NCI-H146 treated with DMSO at 0.1 percent for 48 hours (cell line): ENCODE results near the gene SLC35D2.
A peak's percentile ranks its signal among the peaks of the same experiment; 100 is the strongest.
"Not testable (repeated sequence)": the region's sequence is repeated elsewhere in the genome, so short reads cannot be mapped to it uniquely, and the experiment has no call there.

Experiments used
- DNase-seq: peaks from one replicate; lab custom pipeline; 2025; ENCODE audit not compliant: unreplicated experiment; lab: John Stamatoyannopoulos, UW

Gene SLC35D2

DNA sequence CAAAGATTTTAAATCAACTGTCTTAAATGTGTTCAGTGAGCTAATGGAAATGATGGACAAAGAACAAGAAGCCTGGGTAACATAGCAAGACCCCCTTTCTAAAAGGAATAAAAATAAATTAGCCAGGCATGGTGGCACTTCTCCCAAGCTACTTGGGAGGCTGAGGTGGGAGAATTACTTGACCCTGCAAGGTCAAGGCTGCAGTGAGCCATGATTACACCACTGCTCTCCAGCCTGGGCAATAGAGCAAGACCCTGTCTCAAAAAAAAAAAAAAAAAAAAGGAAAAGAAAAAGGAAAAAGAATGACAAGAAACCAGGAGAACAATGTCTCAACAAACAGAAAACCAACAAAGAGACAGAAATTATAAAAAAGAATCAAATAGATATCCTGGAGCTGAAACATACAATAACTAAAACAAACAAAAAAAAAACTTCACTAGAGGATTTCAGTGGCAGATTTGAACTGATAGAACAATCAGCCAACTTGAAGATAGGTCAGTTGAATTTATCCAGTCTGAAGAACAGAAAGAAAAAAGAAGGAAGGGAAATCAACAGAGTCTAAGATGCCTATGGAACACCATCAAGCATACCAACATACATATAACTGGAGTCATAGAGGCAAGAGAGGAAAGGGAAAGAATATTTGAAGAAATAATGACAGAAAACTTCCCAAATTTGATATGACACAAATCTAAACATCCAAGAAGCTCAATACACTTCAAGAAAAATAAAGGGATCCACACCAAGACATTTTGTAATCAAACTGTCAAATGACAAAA lies 16.8 kb upstream of the SLC35D2 start:
- DNase-seq, result no peak

DNA sequence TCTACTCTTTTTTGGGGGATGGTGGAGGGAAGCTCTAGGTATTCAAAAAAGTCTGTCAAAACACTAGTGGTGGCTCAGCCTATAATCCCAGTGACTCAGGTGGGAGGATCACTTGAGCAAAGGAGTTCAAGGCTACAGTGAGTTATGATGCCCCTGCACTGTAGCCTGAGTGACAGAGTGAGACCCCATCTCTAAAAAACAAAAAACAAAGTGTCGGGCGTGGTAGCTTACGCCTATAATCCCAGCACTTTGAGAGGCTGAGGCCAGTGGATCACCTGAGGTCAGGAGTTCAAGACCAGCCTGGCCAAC lies 15.8 kb upstream of the SLC35D2 start:
- DNase-seq, result no peak

DNA sequence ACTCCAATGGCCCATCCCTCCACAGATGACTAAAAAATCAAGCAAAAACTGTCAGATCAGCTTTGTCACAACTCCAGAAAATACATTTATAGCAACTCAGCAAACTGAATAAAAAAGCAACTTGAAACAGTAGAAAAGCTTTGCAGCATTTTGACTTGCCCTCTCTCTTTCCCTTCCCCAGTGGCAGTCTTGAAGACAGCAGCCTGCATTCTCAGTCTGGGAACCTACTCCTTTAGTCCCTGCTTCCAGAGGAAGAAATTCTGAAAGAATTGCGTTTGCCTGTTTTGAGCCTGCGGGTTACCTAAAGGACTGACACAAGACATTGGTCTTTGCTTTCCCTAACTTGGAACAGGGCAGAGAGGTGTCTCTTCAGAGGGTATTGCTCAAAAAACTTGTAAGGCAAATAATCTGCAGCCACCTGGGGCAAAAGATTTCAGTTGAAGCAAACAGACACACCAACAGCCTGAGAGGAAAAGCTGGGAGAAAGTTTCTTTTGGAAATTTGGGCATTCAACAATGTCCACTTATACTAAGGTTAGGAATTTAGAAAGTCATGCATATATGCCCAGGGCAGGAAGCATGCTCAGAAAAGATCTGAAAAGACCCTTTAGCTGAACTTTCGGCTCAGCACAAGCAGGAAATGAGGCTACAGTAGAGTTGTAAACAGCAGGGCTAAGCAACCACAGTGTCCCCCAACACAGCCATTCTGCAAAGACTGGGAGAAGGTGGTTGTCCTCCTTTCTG lies 15.2 kb upstream of the SLC35D2 start:
- DNase-seq, result no peak

DNA sequence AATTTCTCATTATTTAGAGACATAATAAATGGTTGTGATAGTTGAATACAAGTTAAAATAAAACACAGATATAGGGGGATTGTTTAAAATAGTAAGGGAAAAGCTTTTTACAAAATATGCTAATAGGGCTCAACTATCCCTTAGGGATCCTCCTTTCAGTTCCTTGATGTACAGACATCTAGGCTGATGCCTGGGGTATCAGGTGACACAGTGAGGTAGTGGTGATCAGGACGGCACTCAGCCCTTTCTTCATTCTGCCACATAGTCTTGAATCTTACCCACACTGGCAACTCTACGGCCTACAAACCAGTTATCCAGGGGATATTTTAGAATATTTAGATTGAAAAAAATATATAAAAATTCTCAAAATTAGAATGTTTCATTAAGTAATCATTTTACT lies 12.5 kb upstream of the SLC35D2 start:
- DNase-seq, result no peak

DNA sequence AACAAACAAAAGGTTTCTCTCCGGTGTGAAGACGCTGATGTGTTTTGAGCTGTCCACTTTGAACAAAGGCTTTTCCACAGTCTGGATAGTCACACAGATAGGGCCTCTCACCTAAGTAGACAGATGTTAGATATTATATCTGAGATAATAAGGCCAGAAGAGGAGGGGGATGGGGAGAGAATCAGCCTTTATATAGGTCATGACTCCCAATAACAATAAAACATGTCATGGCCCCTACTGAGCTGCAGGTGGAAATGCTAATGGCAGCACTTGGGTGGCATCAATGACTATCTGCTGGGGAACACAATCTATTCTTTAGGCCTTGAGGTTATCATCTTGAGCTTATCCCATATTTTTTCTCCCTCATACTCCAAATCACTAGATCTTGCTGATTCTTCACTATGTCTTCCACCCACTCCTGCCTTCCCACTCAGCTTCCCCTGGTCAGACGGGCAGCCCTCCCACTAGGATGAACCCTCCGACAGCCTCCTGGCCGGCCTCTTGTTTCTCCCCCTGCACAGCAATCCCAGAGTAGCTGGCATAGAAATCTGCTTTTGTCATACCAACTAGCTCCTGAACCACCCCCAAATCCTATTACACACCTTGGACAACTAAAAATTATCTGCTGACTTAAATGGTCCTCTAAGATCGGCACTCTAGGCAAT lies 11.5 kb upstream of the SLC35D2 start:
- peak; percentile 42 for DNase-seq

DNA sequence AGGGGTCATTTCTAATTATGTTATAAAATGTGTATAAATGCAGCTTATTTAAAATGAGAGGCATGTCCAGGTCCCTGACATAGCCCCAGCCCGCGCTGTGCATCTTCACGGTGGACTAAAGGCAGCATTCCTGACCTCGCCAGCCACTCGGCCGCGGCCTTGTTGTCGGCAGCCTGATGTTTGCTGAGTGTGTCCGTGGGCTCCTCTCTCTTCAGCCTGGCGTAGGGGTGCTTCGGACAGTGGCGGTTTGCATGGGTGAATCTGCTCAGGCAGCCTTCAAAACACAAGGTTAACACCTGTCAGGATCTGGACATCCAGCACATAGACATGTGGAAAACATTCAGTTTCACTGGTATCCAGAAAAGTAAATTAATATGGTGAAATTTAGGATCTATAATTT lies 8.8 kb upstream of the SLC35D2 start:
- DNase-seq, result no peak

DNA sequence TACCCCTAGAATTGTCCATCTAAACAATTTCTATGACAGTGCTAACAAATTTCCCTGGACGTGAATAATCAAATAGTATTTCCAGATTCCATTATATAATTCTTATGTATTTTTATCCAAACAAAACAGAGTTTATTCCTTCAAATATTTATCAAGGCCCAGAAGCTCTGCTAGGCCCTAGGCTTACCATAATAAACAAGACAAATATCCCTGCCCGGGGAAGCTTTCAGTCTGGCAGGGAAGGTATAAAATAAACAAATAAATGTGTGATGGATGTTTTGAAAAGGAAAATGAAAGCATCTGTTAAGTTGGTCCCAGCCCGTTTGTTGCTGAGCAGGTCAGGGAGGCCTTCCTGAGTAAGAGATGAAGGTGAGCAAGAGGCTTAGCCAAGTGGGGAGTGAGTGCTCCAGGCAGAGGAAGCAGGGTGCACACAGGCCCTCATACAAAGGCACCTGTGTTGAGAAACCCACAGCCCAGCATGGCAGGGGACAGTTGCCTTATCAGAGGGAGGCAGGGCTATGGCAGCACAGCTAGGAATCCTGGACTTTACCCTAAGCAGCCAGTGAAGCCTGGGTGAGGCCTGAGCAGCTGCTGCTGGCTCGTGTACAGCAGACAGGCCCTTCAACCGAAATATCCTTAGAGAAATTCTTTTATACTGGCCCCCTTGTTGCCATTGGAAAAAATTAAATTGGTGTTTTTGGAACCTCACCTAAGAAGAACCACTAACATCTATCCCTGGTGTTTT lies 7.7 kb upstream of the SLC35D2 start:
- DNase-seq, result no peak

DNA sequence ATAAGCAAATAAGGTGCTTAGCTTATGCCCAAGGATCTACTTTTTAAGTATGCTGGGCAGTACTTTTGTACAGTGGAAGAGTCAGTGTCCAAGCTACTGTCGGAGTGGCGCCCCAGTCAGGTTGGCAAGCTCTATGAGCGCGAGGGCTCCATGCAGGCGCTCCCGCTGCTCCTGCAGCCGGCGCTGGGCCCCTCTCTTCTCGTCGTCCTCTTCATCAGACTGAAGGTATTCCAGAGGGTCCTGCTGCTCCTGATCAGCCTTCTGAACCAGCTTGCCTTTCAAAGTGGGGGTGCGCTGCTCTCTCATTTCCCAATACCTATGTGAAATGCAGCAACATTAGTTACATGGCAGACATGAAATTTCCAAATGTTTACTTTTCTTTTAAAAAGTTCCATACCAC lies 4.6 kb upstream of the SLC35D2 start:
- DNase-seq, result no peak

DNA sequence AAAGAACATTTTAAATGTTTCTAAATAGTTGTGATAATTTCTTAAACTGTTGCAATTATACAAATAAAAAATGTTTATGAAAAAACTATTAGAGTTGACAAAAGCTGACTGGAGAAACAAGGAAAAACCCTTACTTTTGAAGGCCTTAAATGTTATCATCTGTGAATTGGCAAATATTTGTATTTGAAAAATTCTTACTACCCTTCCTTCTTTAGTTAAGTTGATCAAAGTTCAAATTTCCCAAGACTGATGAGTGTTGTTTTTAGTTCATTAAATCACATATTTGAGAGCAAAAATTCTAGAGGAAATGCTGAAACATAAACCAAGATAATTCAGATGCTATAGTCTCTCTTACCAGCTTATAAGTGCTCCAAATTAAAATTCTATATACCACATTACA lies 2.6 kb upstream of the SLC35D2 start:
- no peak for DNase-seq

DNA sequence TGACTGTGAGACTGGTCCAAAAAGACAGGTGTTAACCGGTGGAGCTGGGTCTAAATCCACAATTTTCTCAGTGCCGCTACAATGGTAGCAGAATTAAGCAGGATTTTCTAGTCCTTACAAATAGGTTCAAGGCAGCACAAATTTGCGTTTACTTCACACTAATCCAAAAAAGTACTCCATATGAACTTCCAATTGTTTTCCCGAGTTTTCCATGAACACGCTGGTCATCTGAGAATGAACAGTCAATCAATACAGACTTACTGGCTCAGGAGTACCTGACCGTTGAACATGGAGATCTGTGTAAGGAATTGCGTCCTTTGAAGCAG lies 709 bp downstream of the SLC35D2 start:
- no peak for DNase-seq

DNA sequence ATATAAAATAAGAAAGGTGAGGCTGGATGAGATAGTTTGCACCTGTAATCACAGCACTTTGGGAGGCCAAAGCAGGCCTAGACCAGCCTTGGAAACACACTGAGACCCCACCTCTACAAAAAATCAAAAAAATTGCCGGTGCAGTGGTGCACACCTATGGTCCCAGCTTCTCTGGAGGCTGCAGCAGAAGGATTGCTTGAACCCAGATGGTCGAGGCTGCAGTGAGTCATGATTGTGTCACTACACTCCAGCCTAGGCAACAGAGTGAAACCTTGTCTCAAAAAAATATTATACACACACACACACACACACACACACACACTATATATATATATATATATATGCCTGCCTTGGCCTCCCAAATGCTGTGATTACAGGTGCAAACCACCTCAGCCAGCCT lies 1.3 kb downstream of the SLC35D2 start:
- no peak for DNase-seq

DNA sequence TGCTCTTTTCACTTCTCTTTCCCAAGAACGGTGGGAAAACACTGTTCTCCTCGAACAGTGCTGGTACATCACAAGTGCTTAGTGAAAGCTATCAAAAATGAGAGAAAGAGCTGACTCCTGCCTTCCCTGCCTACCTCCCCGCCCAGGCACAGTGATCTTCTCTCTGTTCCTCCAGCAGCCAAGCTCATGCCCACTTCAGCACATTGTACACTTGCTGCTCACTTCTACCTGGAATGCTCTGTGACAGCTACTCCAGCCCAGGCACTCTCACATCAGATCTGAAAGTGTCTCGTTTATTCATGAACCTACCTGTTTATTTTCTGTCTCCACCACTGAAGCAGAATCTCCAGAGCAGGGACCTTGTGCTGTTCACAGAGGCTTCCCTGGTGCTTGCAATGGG lies 1.8 kb downstream of the SLC35D2 start:
- no peak for DNase-seq

DNA sequence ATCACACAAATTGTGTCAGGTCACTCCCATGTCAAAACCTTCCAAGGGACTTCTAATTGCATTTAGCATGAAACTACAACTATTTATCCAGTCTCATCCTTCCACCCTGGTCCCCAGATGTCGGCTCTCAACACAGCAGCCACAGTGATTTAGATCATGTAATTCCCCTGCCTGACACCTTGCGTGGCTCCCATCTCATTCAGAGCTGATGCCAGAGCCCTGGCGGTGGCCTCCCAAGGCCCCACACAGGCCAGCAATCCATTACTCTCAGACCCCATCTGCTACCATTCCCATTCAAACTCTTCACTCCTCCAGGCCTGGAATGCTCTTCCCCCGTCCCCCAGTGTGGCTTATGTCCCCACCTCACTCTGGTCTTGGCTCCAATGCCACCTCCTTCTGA lies 2.4 kb downstream of the SLC35D2 start:
- DNase-seq, result no peak

DNA sequence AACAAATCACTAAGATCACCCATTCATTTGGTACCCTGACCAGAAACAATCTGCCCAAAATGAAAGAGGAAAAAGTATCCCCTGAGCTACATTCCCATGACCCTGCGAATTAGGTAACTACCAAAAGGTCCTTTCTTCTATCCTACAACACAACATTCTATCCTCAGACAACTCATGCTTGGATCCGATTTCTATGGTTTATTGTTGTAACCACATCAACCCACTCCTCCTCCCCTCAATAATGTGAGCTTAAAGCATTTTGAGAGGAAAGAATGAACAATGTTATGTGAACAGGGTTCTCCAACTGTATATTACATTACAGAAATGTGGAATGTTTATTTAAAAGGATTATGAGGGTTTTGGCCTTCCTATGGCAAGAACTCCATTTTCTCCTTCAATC lies 4.0 kb downstream of the SLC35D2 start:
- DNase-seq, result no peak

DNA sequence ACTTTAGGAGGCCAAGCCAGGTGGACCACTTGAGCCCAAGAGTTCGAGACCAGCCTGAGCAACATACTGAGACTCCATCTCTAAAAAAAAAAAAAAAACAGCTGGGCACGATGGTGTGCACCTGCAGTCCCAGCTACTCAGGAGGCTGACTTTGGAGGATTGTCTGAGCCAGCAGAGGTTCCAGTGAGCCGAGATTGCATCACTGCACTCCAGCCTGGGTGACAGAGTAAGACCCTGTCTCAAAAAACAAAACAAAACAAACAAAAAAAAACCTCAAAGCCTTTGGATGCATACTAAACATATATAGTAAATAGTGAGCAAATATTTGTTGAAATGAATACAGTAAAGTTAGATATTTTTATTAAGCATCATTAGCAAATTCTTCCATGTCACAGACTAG lies 5.3 kb downstream of the SLC35D2 start:
- DNase-seq, result no peak

DNA sequence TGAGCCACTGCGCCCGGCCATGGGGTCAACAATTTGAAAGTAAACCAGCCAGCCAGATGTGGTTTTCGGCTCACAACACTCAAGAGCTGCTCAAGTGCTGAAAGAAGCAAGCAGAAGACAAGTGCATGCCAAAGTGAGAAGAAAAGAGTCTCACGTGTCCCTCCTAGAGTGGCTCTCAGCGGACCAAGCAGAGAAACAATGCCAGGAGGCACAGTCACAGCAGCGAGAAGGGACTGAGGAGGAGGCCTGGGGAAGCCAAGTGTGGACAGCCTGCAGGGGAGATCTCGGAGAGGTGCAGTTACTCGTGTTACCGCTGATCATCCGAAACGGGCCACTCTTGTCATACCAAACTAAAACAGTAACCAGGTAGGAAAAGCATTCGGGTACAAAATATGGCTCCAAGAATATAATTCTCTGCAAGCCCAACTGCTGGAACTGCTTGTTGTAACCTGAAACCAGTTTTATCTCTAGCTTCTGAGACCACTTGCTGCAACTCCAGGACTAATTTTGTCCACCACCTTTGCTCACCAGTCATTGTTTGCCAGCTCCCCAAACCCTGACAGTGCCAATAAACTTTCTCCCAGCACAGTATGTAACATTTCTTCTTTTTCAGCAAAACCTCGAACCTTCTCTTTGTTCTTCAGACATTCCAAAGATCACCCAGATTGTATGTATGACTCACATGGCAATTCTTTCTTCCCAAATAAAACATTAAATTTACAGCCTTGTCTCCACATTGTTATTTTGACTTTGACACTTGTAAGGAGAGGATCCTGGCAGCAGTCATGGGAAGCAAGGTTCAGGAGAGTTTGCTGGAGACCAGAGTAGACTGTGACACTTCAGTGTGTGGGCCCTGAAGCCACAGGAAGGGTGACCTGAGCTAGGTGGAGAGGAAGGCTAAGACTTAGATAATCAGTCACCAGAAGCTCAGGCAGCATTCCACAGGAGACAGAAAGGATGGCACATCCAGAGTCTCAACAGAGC lies 6.3 kb downstream of the SLC35D2 start:
- no peak for DNase-seq

DNA sequence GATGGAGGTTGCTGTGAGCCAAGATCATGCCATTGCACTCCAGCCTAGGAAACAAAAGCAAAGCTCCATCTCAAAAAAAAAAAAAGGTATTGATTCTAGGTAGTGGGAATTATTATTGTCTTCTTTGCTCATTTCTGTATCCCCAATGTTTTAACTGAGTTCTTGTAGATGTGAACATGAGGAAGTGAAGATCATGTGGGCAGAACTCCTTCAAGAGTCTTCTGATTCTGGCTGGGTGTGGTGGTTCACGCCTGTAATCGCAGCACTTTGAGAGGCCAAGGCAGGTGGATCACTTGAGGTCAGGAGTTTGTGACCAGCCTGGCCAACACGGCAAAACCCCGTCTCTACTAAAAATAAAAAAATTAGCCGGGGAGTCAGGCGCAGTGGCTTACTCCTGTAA lies 8.0 kb downstream of the SLC35D2 start:
- not testable (repeated sequence) for DNase-seq

DNA sequence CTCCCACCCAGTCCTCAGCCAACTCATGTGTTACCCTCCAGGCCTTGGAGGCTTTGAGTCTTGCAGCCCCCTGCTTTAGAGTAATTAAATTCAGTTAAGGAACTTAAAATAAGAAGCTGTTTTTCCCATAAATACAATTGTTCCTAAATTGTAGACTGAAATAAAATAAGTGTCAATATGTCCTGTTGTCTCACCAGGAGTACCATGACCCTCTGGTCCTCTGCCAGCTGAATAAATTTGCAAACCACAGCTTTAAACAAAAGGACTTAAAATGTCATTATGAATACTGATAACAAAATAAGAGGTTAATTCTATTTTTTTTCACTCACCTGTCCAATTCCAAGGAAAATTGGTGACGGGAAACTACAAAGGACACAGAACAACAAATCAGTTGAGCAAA lies 15.6 kb downstream of the SLC35D2 start:
- no peak for DNase-seq

DNA sequence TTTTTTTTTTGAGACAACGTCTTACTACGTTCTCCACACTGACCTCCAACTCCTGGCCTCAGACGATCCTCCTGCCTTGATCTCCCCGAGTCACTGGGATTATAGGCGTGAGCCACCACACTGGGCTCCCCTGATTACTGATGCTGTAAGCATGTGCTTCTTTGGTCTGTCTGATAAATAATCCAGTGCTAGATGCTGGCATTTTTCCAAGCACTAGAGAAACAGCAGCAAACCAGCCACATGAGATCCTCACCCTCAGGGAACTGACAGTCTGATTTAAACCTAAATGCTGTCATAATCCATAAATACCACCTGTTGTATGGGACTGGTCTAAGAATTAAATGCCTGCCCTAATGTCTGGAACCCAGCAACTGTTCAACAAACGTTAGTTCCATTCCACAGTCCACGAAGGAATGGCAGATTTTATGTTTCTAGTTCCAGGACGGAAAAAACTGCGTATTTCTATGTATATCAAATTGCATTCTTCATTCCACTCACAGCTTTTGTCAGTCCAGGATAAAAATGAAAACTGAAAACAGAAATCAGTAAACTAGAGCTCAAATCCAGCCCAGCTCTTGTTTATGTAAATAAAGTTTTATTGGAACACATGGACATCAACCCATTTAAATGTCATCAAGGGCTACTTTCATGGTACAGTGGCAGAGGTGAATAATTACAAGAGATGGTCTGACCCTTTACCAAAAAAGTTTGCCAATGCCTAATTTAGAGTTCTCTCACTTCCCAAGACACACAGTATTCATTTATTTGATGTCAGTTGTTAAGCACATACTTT lies 20.1 kb downstream of the SLC35D2 start:
- no peak for DNase-seq

DNA sequence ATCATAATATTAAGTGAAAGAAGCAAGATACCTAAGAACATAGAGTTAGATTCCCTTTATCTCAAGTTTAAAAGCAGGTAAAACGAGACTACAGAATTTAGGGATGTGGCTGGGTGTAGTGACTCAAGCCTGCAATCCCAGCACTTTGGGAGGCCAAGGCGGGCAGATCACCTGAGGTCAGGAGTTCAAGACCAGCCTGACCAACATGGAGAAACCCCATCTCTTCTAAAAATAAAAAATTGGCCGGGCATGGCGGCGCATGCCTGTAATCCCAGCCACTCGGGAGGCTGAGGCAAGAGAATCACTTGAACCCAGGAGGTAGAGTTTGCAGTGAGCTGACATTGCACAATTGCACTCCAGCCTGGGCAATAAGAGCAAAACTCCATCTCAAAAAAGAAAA lies 21.4 kb downstream of the SLC35D2 start:
- DNase-seq, result not testable (repeated sequence)
